ENCODE data around the gene PSMC6. TPM values are rescaled to one million over a fixed set of nuclear protein-coding genes. Genes with fewer than 3 reads are reported as not detected.

Gene PSMC6
- total RNA-seq, 1 experiment from 2014 or later: 103 TPM

- no peak for DNase-seq
Measured at GRCh38 chr14:52660325-52660724, 46.7 kb upstream of the PSMC6 start.

More at GRCh38 chr14:52660325-52660724, 46.7 kb upstream of the PSMC6 start:
- H3K18ac ChIP-seq (ENCODE audit: insufficient read length, low read depth, low read length): no peak overlapping the region
- no peaks in the 10 kb centered on the region for H3K79me1 ChIP-seq (ENCODE audit: insufficient read depth, low read depth, low read length, poor library complexity, severe bottlenecking)
- H4K8ac ChIP-seq (replicated peaks; ENCODE audit: insufficient read length, low read depth, low read length): no peak overlapping the region
- H3K9me3 Mint-ChIP-seq: no peaks in the 10 kb centered on the region
- H4K20me1 ChIP-seq (ENCODE audit: control insufficient read depth, insufficient read depth, insufficient read length): no peaks in the 10 kb centered on the region
- peaks cover 9 to 14% of the 10 kb centered on the region in 2 experiments for H3K4me1 Mint-ChIP-seq
- H3K4ac ChIP-seq (ENCODE audit: low read depth, low read length): no peak overlapping the region
- no peak overlapping the region for H3K27ac Mint-ChIP-seq
- no peaks in the 10 kb centered on the region for H3K79me2 ChIP-seq (ENCODE audit: insufficient read depth, low read length)
- H3K23ac ChIP-seq (ENCODE audit: insufficient read length, low read depth, low read length): no peak overlapping the region
- no peak overlapping the region for H2BK12ac ChIP-seq (ENCODE audit: insufficient read length, low read depth, low read length)
- no peak overlapping the region for H2AFZ ChIP-seq (ENCODE audit: low read length)
- H2BK15ac ChIP-seq (ENCODE audit: low read depth, low read length): no peak overlapping the region
- H3K27me3 Mint-ChIP-seq (ENCODE audit: low read depth): no peaks in the 10 kb centered on the region
- no peak overlapping the region for H3T11ph ChIP-seq (ENCODE audit: low read length)
- H3K4me2 ChIP-seq (ENCODE audit: insufficient read depth, insufficient read length, low read length): no peak overlapping the region
- no peak overlapping the region for H3K56ac ChIP-seq (ENCODE audit: insufficient read length, low read depth, low read length)
- no peak overlapping the region for H2BK5ac ChIP-seq (ENCODE audit: insufficient read length, low read length)
- no peak for TF ChIP-seq CTCF (conservative IDR thresholded peaks at IDR 0.05)
- no peak overlapping the region for H2AK5ac ChIP-seq (ENCODE audit: insufficient read length, low read length)
- H4K91ac ChIP-seq (ENCODE audit: insufficient read length, low read depth, low read length): no peak overlapping the region
- H3K9me3 ChIP-seq (ENCODE audit: control insufficient read depth, low read depth, low read length): no peaks in the 10 kb centered on the region
- H4K5ac ChIP-seq (ENCODE audit: insufficient read length, low read depth, low read length): no peak overlapping the region
- peaks cover 9 to 19% (median 11%) of the 10 kb centered on the region in 3 experiments; a peak in 6 of 7 replicates for H3K36me3 Mint-ChIP-seq (ENCODE audit: insufficient read depth in 1 of 3, low read depth in 3 of 3)
- H3K23me2 ChIP-seq (ENCODE audit: insufficient read length, low read depth, low read length, poor library complexity, severe bottlenecking): no peaks in the 10 kb centered on the region
- H3K14ac ChIP-seq (ENCODE audit: insufficient read depth, low read length): no peak overlapping the region
- no peaks in the 10 kb centered on the region for H3K4me1 ChIP-seq (ENCODE audit: insufficient read depth, low read length)
- H3K4me3 Mint-ChIP-seq: no peak overlapping the region
- H2BK20ac ChIP-seq (ENCODE audit: low read depth, low read length, poor library complexity, severe bottlenecking): no peak overlapping the region
- no peak overlapping the region for H3K27ac ChIP-seq (ENCODE audit: insufficient read length, low read depth, low read length)
- H3K9ac ChIP-seq (ENCODE audit: extremely low read depth, insufficient read length, low read length): no peak overlapping the region
- H3K27me3 ChIP-seq (ENCODE audit: insufficient read depth, low read length): no peaks in the 10 kb centered on the region
- H2BK120ac ChIP-seq (ENCODE audit: low read depth, low read length, poor library complexity, severe bottlenecking): no peak overlapping the region

Measured in H9 (cell line).